ENCODE measurements around the gene ODF2. TPM values are rescaled to one million over a fixed set of nuclear protein-coding genes. Genes with fewer than 3 reads are reported as not detected.

Gene ODF2
- total and polyA plus RNA-seq, 2 of the 13 experiments (the other 11 are each of a cell fraction or from before 2014, with no cell fraction given) = 9.8 to 31.3 TPM

GRCh38 chr9:128455849-128456612 is at the start of gene ODF2 (continued):
- TF ChIP-seq, protein P1, sequence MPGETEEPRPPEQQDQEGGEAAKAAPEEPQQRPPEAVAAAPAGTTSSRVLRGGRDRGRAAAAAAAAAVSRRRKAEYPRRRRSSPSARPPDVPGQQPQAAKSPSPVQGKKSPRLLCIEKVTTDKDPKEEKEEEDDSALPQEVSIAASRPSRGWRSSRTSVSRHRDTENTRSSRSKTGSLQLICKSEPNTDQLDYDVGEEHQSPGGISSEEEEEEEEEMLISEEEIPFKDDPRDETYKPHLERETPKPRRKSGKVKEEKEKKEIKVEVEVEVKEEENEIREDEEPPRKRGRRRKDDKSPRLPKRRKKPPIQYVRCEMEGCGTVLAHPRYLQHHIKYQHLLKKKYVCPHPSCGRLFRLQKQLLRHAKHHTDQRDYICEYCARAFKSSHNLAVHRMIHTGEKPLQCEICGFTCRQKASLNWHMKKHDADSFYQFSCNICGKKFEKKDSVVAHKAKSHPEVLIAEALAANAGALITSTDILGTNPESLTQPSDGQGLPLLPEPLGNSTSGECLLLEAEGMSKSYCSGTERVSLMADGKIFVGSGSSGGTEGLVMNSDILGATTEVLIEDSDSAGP (CRISPR knock-in tag; IDR thresholded peaks at IDR 0.05; ENCODE audit: borderline replicate concordance) = peak; percentile 56
- TF ChIP-seq MTA3 (CRISPR knock-in tag; IDR thresholded peaks at IDR 0.05) (no peak), TP53 (CRISPR knock-in tag; conservative IDR thresholded peaks at IDR 0.05) (no peak), BRCA1 (CRISPR knock-in tag; IDR thresholded peaks at IDR 0.05) (no peak), KDM5A (IDR thresholded peaks at IDR 0.05; ENCODE audit: borderline replicate concordance, low read length) (peak; percentile 15; the same call in 1 of the 2 replicates), KLF16 (CRISPR knock-in tag; IDR thresholded peaks at IDR 0.05) (peak in 1 of 2 experiments; percentile 75; a peak in 2 of 4 replicates), PHF8 (CRISPR knock-in tag; IDR thresholded peaks at IDR 0.05) (peak; percentile 61), DR1 (CRISPR knock-in tag; IDR thresholded peaks at IDR 0.05) (peak; percentile 61; the same call in 1 of the 2 replicates), ZNF782 (CRISPR knock-in tag; IDR thresholded peaks at IDR 0.05; ENCODE audit: borderline replicate concordance) (0 out of 2 replicates have a peak, but pooled peaks have one; percentile 2), E2F1 (CRISPR knock-in tag; IDR thresholded peaks at IDR 0.05) (peak; percentile 56; the same call in 1 of the 2 replicates), ZNF740 (CRISPR knock-in tag; IDR thresholded peaks at IDR 0.05) (0 out of 2 replicates have a peak, but pooled peaks have one; percentile 51), NFYB (CRISPR knock-in tag; IDR thresholded peaks at IDR 0.05) (peak; percentile 87), NR3C1 (CRISPR knock-in tag; IDR thresholded peaks at IDR 0.05) (no peak), ZNF747 (CRISPR knock-in tag; IDR thresholded peaks at IDR 0.05; ENCODE audit: borderline replicate concordance) (0 out of 2 replicates have a peak, but pooled peaks have one; percentile 7)
- TF ChIP-seq, protein P2, sequence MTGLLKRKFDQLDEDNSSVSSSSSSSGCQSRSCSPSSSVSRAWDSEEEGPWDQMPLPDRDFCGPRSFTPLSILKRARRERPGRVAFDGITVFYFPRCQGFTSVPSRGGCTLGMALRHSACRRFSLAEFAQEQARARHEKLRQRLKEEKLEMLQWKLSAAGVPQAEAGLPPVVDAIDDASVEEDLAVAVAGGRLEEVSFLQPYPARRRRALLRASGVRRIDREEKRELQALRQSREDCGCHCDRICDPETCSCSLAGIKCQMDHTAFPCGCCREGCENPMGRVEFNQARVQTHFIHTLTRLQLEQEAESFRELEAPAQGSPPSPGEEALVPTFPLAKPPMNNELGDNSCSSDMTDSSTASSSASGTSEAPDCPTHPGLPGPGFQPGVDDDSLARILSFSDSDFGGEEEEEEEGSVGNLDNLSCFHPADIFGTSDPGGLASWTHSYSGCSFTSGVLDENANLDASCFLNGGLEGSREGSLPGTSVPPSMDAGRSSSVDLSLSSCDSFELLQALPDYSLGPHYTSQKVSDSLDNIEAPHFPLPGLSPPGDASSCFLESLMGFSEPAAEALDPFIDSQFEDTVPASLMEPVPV (CRISPR knock-in tag; IDR thresholded peaks at IDR 0.05) = 0 out of 2 replicates have a peak, but pooled peaks have one; percentile 4
- TF ChIP-seq, protein P3, sequence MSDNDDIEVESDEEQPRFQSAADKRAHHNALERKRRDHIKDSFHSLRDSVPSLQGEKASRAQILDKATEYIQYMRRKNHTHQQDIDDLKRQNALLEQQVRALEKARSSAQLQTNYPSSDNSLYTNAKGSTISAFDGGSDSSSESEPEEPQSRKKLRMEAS (IDR thresholded peaks at IDR 0.05) = peak; percentile 87

Measured in HepG2 (cell line).